Measurements from ENCODE around the gene TEP1. TPM values are rescaled to one million over a fixed set of nuclear protein-coding genes. Genes with fewer than 3 reads are reported as not detected.

TEP1 gene
- total and polyA plus RNA-seq, 2 experiments from 2014 or later: 3.0 to 8.5 TPM

DNA sequence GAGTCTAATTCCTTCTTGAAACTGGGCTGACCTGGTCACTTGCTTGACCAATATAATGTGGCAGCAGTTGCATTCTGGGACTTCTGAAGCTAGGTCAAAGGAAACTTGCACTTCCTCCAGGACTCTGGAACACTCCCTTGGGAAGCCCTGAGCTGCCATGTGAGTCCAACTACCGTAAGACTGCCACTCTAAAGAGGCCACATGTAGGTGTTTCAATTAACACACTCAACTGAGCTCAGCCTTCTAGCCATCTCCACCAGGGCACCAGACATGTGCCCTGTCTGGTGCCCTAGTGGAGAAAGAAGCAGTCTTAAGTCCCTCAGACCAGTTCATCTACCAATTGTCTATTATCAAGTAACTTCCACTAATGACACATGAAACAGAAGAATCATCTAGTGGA, 6.1 kb upstream of the TEP1 start:
- no peak for TF ChIP-seq ZNF331 (CRISPR knock-in tag; IDR thresholded peaks at IDR 0.05; ENCODE audit: low read depth)
- TF ChIP-seq, protein P1, sequence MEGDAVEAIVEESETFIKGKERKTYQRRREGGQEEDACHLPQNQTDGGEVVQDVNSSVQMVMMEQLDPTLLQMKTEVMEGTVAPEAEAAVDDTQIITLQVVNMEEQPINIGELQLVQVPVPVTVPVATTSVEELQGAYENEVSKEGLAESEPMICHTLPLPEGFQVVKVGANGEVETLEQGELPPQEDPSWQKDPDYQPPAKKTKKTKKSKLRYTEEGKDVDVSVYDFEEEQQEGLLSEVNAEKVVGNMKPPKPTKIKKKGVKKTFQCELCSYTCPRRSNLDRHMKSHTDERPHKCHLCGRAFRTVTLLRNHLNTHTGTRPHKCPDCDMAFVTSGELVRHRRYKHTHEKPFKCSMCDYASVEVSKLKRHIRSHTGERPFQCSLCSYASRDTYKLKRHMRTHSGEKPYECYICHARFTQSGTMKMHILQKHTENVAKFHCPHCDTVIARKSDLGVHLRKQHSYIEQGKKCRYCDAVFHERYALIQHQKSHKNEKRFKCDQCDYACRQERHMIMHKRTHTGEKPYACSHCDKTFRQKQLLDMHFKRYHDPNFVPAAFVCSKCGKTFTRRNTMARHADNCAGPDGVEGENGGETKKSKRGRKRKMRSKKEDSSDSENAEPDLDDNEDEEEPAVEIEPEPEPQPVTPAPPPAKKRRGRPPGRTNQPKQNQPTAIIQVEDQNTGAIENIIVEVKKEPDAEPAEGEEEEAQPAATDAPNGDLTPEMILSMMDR (conservative IDR thresholded peaks at IDR 0.05; ENCODE audit: low read depth in 2 of 2): no peak
- no peak for TF ChIP-seq EZH2 (IDR thresholded peaks at IDR 0.05; ENCODE audit: low read depth, unreplicated experiment)
- no peak for TF ChIP-seq JUNB (IDR thresholded peaks at IDR 0.05; ENCODE audit: unreplicated experiment)
- TF ChIP-seq NANOG (IDR thresholded peaks at IDR 0.05; ENCODE audit: borderline replicate concordance): no peak
- TF ChIP-seq, protein P2, sequence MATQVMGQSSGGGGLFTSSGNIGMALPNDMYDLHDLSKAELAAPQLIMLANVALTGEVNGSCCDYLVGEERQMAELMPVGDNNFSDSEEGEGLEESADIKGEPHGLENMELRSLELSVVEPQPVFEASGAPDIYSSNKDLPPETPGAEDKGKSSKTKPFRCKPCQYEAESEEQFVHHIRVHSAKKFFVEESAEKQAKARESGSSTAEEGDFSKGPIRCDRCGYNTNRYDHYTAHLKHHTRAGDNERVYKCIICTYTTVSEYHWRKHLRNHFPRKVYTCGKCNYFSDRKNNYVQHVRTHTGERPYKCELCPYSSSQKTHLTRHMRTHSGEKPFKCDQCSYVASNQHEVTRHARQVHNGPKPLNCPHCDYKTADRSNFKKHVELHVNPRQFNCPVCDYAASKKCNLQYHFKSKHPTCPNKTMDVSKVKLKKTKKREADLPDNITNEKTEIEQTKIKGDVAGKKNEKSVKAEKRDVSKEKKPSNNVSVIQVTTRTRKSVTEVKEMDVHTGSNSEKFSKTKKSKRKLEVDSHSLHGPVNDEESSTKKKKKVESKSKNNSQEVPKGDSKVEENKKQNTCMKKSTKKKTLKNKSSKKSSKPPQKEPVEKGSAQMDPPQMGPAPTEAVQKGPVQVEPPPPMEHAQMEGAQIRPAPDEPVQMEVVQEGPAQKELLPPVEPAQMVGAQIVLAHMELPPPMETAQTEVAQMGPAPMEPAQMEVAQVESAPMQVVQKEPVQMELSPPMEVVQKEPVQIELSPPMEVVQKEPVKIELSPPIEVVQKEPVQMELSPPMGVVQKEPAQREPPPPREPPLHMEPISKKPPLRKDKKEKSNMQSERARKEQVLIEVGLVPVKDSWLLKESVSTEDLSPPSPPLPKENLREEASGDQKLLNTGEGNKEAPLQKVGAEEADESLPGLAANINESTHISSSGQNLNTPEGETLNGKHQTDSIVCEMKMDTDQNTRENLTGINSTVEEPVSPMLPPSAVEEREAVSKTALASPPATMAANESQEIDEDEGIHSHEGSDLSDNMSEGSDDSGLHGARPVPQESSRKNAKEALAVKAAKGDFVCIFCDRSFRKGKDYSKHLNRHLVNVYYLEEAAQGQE (IDR thresholded peaks at IDR 0.05; ENCODE audit: unreplicated experiment): no peak

DNA sequence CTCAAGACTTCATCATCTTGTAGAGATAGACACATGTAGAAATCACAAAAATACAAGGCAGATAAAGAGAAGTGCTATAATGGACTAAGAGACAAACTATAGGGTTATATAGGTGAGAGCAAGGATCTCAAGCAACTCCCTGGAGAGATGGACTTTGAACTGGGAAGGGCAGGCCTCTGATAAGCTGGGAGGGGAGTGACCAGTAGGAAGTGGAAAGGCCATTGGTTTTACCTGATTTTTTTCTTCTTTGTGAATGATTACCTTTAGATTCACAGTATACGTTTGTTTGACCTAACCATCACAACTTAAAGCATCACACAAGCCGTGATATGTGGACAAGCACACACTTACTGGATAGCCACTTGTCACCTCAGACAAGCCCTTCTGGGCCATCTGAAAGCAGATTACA, 5.2 kb upstream of the TEP1 start:
- H3K27me3 ChIP-seq (ENCODE audit: insufficient read depth): peaks cover 7% of the 10 kb centered on the region; the same call in 1 of the 2 replicates
- Mint-ChIP-seq H3K9me3 (no peaks in the 10 kb centered on the region), H3K27me3 (ENCODE audit: insufficient read depth, low read depth, poor library complexity) (peaks cover 6% of the 10 kb centered on the region), H3K4me3 (no peak overlapping the region), H3K36me3 (ENCODE audit: low read depth) (no peaks in the 10 kb centered on the region; the same call in 2 of the 3 replicates), H3K27ac (no peak overlapping the region), H3K4me1 (peaks cover 25% of the 10 kb centered on the region)
- no peak overlapping the region for H3K27ac ChIP-seq (ENCODE audit: low read depth)
- no peaks in the 10 kb centered on the region for H3K36me3 ChIP-seq (ENCODE audit: insufficient read depth)
- ATAC-seq (no peak), DNase-seq (ENCODE audit: low spot score) (no peak)
- no peak overlapping the region for H3K4me2 ChIP-seq
- no peaks in the 10 kb centered on the region for H3K79me2 ChIP-seq (replicated peaks; ENCODE audit: insufficient read depth)
- H2AFZ ChIP-seq: no peak overlapping the region
- peaks cover 27% of the 10 kb centered on the region for H3K4me1 ChIP-seq (ENCODE audit: insufficient read depth)
- H4K20me1 ChIP-seq (replicated peaks; ENCODE audit: insufficient read depth): no peaks in the 10 kb centered on the region
- H3K9me2 ChIP-seq (ENCODE audit: insufficient read depth): no peaks in the 10 kb centered on the region
- H3F3A ChIP-seq (replicated peaks; ENCODE audit: low read depth): peaks cover 9% of the 10 kb centered on the region; the same call in 1 of the 2 replicates
- H3K4me3 ChIP-seq: no peak overlapping the region
- TF ChIP-seq EZH2phosphoT487 (IDR thresholded peaks at IDR 0.05; ENCODE audit: unreplicated experiment): no peak
- TF ChIP-seq, protein P1 (conservative IDR thresholded peaks at IDR 0.05; ENCODE audit: low read depth in 2 of 2): no peak
- no peak for TF ChIP-seq STAT1 (IDR thresholded peaks at IDR 0.05; ENCODE audit: unreplicated experiment)
- TF ChIP-seq CREB1 (CRISPR knock-in tag; IDR thresholded peaks at IDR 0.05; ENCODE audit: low read depth): no peak
- no peak for TF ChIP-seq NANOG (IDR thresholded peaks at IDR 0.05; ENCODE audit: borderline replicate concordance)
- no peak for TF ChIP-seq JUNB (IDR thresholded peaks at IDR 0.05; ENCODE audit: unreplicated experiment)

More for the DNA sequence above, 6.1 kb upstream of the TEP1 start:
- Histone ChIP-seq H2AFZ (peak overlapping the region; percentile 56; the same call in 1 of the 2 replicates), H3K36me3 (ENCODE audit: insufficient read depth) (no peaks in the 10 kb centered on the region), H3K4me2 (no peak overlapping the region), H4K20me1 (replicated peaks; ENCODE audit: insufficient read depth) (no peaks in the 10 kb centered on the region), H3K4me1 (ENCODE audit: insufficient read depth) (peaks cover 20% of the 10 kb centered on the region), H3K79me2 (replicated peaks; ENCODE audit: insufficient read depth) (no peaks in the 10 kb centered on the region), H3K9me2 (ENCODE audit: insufficient read depth) (no peaks in the 10 kb centered on the region), H3K4me3 (no peak overlapping the region), H3K27me3 (ENCODE audit: insufficient read depth) (peaks cover 4% of the 10 kb centered on the region; the same call in 1 of the 2 replicates), H3K27ac (ENCODE audit: low read depth) (no peak overlapping the region), H3F3A (replicated peaks; ENCODE audit: low read depth) (0 out of 2 replicates have a peak, but pooled peaks cover 9% of the 10 kb centered on the region)
- H3K4me3 Mint-ChIP-seq: no peak overlapping the region
- peaks cover 22% of the 10 kb centered on the region for H3K4me1 Mint-ChIP-seq
- ATAC-seq: no peak
- no peak for DNase-seq (ENCODE audit: low spot score)
- H3K9me3 Mint-ChIP-seq: no peaks in the 10 kb centered on the region
- H3K27ac Mint-ChIP-seq: no peak overlapping the region
- H3K27me3 Mint-ChIP-seq (ENCODE audit: insufficient read depth, low read depth, poor library complexity): peaks cover 6% of the 10 kb centered on the region
- no peaks in the 10 kb centered on the region for H3K36me3 Mint-ChIP-seq (ENCODE audit: low read depth)
